GM19035 (cell line): ENCODE results near the gene TGFB2.

ENCODE experiments used
- ATAC-seq: cut with Tn5 transposase; IDR thresholded peaks from one replicate; pipeline ENCODE4 v1.9.1; 2021; ENCODE audit not compliant: unreplicated experiment

TGFB2 gene

DNA sequence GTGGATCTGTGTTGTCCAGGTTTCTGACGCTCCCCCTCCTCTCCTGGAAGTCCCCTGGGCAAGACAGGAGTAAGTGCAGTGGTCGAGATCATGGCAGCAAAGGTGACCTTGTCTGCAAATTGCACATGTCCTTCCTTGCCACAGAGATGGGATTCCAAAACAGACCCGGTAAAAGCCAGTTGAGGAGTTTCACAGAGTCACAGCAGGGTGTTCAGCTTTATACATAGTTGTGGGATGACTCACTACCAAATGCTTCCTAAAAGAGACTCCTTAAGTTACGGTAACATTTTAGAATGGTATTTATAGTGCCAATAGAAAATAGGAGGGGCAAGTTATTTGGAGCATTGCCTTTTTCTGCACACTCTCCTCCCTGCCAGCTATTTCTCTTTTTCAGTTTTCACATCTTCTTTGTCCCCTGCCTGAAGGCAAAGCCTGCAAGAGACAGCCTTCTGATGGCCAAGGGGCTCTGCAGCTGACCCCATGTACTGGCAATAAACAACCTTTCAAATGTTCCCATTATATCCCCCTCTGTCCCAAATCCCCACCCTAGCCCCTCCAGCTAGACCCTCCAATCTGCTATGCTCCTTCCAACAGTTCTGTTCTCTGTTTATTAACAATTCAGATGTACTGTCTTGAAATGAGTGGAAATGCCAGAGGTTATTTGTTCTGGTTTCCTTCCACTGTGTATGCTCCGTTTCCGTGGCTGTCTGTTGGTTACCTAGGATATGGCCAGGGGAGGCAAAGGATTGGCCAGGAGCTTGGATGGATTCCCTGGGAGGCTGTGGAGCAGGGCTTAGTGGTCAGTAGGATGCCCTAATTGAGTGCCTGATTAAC lies 115.0 kb downstream of the TGFB2 start:
- ATAC-seq: no peak

DNA sequence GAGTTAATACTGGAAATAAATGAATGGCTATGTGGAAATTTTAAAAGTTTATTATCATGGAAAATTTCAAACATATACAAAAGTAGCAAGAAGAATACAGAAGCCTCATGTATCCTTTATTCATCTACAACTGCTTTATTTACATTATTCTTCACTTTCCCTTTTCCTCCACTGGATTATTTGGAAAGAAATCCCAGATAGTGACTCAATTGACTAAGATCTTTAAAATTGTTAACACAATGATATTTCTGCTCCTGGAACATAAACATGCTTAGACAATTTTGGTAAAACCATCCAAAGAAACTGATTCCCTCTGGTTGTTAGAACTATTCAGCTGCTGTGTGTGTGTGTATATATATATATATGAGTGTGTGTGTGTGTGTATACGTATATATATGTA lies 116.2 kb downstream of the TGFB2 start:
- ATAC-seq: no peak

DNA sequence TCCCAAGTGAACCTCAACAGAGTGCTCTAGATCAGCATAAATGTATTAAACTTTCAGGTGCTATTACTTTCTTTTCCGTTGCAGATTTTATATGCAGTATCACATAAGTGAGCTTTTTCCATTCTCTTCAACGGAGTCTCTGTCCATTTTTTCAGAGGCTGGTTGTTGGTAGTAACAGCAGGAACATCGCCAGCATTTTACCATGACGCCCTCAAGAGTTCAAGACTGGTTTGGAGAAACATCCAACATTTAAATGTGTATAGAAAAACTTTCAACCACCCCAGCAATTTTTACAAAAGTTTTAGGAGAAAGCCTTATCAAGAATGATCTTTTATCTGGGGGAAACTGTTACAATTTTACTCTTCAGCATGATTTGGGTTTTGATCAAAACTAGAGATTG lies 117.0 kb downstream of the TGFB2 start:
- no peak for ATAC-seq

DNA sequence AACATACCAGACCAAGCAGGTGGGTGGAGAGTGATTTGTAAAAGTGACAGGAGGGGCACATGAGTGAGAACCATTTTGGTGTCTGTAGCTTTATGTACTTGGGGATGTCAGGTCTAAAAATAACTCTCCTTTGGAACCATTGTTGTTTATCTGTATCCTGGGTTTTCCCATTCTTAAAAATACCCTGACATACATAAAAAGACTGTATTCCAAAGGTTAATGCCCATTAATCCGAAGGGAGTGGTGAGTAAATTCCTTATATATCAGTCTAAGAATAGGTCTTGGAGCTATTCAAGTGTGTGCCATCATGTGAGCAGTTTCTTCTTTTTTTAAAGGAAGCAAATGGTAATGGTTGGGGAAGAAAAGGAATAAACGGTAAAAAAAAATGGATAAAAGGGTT lies 117.5 kb downstream of the TGFB2 start:
- ATAC-seq: no peak

DNA sequence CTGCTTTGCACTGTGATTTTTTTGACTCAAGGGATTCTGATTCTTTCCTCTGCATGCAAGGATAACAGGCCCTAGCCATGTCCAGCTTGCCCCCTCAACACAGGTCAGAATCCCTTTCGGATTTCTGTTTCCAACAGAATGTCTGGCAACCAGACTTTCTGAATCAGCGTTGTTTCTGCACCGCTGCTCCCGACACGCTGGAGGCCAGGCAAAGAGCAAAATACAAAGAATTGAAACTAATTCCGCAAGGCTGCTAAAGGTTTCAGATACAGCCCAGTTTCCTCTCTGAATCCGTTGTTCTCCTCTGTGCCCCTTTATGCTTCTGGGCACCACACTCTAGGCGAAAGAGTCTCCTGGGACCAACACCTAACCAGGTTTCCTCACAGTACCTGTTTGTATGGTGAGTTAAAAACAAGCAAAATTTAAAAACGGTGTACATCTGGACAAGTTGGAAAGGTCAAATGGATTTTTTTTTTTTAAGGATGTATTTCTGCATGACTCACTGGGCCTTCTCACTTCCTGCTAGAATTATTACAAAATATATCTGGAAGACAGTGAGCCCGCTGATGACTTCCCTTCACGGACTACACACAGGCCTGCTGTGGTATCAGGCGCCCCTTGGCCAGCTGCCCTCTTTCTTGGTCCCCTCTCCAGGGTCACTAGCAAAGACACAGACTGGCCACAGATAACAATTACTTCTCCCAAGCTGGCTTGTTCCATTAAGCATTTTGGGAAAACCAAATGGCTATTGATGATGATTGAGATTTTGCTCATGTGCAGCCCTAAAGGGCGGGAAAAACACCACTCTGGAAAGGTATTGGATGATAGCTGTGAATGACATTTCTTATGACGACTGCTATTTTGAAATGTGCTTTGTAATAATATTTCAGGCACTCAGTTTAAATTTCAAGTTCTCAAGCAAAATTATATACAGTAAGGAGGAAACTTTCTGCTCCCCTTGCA lies 118.3 kb downstream of the TGFB2 start:
- ATAC-seq: no peak

DNA sequence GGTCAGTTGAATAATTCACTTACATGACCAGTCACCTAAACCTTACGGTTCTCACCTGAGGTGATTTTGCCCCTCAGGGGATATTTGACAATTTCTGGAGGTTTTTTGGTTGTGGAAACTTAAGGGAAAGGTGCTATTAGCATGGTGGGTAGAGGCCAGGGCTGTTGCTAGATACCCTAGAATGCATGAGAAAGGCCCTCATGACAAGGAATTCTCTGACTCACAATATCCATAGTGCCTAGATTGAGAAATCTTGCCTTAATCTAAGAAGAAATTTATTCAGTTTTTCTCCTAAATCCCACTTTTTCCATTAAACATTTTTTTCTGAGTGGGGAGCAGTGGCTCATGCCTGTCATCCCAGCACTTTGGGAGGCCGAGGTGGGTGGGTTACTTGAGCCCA lies 119.7 kb downstream of the TGFB2 start:
- no peak for ATAC-seq

DNA sequence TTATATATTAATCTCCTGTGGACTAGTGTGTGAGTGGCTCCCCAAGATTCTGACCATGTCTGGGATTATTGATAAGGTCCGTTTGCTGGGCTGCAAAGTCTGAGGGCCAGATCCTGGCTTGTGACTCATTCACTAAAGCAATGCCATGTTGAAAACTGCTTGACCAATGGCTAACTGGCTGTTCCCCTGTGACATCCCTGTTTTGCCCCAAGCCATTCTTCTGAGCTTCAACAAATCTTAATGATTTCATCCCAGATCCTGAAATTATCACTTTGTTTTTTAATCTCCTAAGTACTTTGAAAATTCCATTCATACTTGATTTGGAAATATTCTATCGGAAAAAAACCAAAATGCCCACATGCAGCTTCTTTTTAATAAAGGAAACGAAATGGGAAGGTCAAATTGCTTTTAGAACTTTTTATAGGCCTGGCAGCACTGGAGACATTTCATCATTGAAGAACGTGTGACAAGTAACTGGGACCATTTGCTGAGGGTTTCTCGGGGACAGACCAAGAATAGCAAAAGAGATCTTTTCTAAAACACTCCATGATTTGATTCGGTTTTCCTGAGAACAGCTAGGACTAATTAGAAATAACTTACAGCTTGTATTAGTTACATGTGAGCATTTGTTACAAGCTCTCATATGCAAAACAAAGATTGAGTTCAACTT lies 121.3 kb downstream of the TGFB2 start:
- ATAC-seq: no peak

DNA sequence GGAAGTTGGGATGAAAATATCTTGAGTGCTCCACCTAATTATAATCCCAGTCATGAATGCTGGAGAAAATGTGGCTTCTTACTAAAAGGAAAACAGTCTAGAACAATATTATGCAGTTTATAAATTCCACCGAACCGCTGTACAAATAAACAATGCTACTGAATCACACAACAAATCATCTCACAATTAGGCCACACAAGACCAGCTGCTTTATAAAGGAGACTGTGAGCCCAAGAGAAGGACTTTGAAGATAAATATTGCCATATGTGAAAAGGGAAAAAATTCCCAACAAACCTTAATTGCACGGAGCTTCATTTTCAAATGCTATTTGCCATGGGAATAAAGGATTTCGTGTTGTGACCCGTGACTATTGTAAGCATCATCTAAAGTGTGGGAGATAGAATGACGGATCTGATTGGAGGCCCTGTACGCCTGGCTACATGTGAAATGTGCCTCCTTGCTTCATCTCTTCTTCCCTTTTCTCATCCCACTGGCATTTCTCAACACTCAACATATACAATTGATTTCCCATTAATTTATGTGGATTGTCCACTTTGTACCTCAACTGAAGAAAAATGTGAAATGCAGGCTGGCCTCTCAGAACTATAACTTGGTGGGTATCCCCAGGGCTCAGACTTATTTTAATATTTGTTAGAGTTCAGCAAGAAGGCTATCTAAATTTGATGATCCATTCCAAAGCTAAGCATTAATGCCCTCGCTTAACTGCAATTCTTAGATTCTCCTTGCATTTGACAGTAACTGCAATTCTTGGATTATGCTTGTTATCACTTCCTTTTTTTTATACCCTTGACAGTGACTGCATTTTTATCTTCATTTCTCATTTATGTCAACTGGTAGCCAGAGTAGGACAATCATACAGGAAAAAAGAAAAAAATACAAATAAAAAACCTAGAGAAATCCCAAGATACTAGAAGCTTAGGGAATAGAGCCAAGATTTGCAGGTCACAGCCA lies 122.3 kb downstream of the TGFB2 start:
- ATAC-seq: no peak

DNA sequence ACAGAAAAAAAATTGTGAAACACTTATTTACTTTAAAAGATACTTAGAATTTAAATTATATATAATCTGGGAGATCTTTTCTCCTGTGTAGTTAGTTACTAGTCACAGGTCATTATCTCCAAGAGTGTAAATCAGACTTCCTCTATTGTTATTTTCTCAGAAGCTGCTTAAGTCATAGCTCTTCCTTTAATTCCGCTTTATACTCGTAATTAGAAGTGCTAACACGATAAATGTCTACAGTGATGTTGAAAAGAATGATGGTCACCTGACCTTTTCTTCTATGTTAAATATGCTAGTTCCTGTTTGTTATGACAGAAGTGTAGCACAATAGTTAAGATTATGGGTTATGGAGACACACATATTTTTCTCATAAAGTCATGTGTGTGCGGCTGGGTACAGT lies 123.6 kb downstream of the TGFB2 start:
- ATAC-seq: no peak

DNA sequence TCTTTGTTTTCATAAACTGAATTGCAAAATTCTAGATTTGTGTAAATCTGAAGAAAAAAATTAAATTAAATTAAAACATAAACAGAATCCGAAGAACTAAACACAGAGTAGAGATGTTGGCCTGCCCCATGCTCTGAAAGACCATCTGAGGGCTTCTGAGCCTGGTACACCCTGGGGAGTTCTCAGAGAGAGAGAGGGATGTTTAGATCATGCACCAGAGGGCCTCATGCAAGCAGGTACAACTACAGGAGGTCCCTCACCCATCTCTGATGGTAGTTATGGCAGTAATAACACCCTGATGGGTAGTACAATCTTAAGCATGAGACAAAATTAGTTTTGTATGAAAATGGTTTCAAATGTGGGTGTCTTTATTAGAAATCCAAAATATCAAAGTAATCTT lies 127.7 kb downstream of the TGFB2 start:
- no peak for ATAC-seq

DNA sequence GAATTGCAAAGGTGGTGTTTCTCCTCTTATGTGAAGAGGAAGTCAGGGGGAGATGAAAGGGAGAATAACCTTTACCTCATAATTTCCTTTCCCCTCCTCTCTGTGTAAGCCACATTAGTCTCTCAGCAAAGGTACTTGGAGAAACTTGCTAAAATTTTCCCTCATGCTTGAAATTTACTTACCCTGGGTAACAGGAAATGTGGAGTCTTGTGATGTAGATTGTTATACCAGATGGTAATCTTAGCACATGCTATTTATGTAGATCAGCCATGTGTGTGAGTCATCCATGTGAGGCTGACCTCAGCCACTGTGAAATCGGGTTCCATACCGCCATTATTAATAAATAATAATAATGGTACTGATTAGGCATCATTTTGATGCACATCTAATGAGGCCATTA lies 128.4 kb downstream of the TGFB2 start:
- no peak for ATAC-seq

DNA sequence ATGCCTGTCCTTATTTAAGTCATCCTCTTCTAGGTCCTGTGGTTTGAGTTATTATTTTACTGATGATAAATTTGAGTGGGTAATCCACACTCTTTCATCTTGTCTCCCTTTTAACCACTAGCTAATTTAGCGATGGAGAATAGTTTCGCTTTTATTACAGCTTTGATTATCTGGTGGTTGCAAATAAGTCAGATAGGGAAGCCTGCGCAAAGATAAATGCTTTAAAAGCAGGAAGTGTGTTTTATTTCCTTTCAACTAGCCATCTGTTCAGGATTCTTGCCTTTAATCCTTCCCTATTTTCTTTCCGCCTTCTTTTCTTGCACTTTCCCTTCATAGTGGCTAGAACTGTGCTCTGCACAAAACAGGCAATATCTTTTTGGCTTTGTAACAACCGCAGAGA lies 129.0 kb downstream of the TGFB2 start:
- no peak for ATAC-seq

DNA sequence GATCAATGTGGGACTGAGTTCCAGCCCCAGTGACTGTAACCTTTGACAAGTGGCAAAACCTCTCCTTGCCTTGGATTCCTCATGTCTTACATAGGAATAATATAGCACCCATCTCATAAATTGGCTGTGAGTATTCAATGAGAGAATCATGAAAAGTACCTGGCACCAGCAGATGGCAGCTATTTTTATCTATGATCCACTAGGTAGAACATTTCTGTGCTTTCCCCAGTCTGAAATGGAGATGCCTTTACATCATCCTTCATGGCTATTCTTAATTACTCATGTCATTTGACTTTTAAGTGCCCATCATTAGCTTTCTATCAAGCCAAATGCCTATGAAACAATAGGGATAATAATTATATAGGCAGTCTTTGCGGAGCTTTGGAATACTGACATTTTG lies 130.1 kb downstream of the TGFB2 start:
- ATAC-seq: no peak

DNA sequence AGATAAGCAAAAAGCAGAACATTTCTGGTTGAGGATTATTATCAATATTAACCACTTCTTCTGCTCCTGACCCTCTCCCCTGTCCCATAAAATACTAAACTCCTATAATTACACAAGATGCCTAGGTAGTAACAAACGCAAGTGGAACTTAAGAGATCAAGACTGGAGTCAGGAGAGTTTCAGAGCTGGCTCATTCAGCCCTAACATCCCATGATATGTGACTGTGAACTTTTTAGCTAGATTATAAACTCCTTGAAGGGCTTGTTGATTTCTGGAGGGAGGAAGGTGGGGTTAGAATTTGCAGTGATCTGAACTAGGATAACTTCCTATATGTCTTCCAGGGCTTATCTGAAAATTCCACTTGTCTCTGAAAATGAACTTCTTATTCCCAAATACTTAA lies 130.6 kb downstream of the TGFB2 start:
- ATAC-seq: no peak

DNA sequence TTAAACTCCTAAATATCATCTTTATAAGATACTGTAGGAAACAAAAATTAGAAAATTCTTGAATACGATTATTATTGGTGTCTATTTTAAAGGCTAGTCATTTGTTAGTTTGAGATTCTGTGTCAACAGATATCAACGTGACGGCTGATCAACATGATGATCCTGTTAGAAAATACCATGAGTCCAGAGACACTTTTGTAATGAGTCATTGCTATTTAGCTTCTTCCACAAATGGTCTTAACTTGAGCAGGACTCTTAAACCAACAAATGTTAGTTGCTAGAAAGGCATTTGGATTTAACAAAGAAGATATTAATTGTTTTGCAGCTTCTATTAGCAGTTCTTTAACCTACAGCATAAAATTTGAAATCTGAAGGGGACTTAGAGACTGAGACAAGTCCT lies 131.2 kb downstream of the TGFB2 start:
- no peak for ATAC-seq

DNA sequence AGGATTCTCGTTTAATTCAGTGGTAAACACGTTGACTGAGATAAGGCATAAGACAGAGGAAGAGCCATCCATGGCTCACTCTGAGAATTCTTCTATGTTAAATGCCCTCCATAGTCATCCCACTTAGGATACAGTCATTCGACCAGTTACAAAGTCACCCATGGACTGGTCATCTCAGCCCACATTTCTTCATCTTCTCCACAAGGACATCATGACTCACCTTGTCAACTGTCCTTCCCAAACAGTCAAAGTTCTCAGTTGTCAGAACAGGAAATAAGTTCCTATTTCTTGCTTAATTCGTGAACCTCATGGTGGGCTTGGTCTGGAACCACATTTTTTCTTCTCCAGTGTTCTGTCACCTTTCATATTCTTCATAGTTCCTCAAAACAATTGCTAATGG lies 133.2 kb downstream of the TGFB2 start:
- no peak for ATAC-seq

DNA sequence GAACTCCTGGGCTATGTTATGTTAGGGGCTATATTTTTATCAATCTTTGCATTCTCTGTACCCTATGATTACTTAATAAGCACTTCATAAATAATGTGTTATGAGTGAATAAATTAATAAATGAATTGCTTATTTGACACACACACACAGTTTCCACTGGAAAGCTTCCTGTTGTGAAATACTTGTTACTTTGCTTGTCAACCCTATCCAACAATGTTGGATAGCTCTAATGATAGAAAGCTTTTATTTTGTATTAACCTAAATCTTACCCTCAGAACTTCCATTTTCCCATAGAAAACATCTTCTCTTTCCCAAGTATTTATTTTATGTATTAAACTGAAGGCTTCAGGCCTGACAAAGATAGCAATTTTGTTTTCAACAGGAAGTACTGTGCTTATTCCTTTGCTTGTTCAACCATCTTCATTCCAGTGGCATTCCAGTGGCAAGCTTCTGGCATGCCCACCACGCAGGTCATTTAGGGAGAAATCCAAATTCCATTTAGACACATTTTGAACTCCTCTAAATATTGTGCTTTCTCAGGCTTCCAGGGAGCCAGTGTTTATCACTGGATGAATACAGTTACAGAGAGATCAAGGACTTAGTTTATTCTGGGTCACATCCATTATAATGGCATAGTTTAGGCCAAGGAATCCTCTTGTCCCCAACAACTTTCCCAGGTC lies 134.4 kb downstream of the TGFB2 start:
- ATAC-seq: no peak

DNA sequence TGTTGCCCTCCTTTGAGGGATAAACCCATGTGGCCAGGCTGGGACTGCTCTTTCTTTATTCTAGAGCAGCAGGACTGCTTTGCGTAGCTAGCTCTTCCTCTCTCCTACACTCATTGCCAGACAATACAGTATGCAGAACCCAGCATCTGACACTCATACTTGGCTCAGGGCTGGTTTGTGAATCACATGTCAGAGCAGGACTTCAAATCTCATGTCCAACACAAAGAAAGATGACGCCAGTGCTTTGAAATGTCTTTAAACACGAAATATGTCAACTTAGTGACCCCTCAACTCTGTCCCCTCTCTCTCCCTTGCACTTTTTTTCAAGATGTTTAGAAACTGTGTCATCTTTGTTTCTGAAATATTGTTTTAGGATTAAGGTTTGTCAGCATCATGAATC lies 135.0 kb downstream of the TGFB2 start:
- ATAC-seq: no peak

DNA sequence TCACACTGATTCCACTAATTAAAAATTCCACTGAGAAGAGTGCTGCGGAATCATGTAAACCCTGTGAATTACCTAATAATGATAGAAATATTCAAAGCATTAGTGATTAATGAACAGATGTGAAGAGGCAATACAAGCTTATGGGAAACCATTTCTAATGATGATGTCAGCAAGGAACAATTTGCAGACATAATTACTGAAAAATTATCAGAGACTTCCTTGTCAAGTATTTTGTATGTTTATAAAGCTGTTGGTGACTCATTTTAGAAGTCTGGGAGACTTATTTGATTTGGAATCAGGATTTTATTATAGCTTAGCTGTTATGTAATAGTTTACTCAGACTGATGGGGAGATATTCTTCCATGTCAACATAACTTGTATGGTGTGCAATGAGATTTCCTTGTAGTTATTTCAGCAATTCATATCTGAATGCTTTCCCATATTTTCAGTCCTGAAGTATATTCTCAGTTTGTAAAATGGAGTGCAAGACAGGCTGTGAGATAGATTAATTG lies 135.5 kb downstream of the TGFB2 start:
- no peak for ATAC-seq
